Endodermal cell (in vitro differentiated cells): ENCODE results near the gene ADAMTS12. TPM values are rescaled to one million over a fixed set of nuclear protein-coding genes. Genes with fewer than 3 reads are reported as not detected.

Experiments
- DNase-seq: peaks from one replicate; pipeline ENCODE4 v3.0.0-alpha.2; 2017
- H3K27ac ChIP-seq: 2 replicates; pipeline ENCODE4 v1.5.1; 2013; ENCODE audit warnings: mild to moderate bottlenecking, low read depth, low read length, moderate library complexity
- H3K27me3 ChIP-seq: 2 replicates; pipeline ENCODE4 v1.6.1; 2013; ENCODE audit warnings: mild to moderate bottlenecking, low read length, moderate library complexity; ENCODE audit not compliant: insufficient read depth, control insufficient read depth, poor library complexity, severe bottlenecking
- H3K36me3 ChIP-seq: 2 replicates; pipeline ENCODE4 v1.7.0; 2013; ENCODE audit warnings: mild to moderate bottlenecking, low read length, moderate library complexity; ENCODE audit not compliant: control insufficient read depth, insufficient read depth
- H3K4me1 ChIP-seq: one replicate; pipeline ENCODE4 v1.7.0; 2013; ENCODE audit warnings: low read length; ENCODE audit not compliant: control insufficient read depth, insufficient read depth
- H3K4me3 ChIP-seq: 2 replicates; pipeline ENCODE4 v1.5.1; 2013; ENCODE audit warnings: mild to moderate bottlenecking, low read length, moderate library complexity
- H3K9ac ChIP-seq: 2 replicates; pipeline ENCODE4 v1.6.1; 2013; ENCODE audit warnings: mild to moderate bottlenecking, low read length, moderate library complexity; ENCODE audit not compliant: poor library complexity, severe bottlenecking; ENCODE audit errors: extremely low read depth
- H3K9me3 ChIP-seq: 2 replicates; pipeline ENCODE4 v1.6.1; 2013; ENCODE audit warnings: mild to moderate bottlenecking, low read length, moderate library complexity; ENCODE audit not compliant: control insufficient read depth
- H3K27ac Mint-ChIP-seq: 2 replicates; pipeline ENCODE4 v1.8.0; 2020; ENCODE audit warnings: mixed read lengths
- H3K27me3 Mint-ChIP-seq: 2 replicates; pipeline ENCODE4 v1.8.0; 2021; ENCODE audit warnings: mild to moderate bottlenecking, mixed read lengths; ENCODE audit not compliant: insufficient read depth
- H3K36me3 Mint-ChIP-seq: 2 replicates; pipeline ENCODE4 v1.8.0; 2020; ENCODE audit warnings: low read depth, mixed read lengths
- H3K4me1 Mint-ChIP-seq: 2 replicates; pipeline ENCODE4 v1.8.0; 2020; ENCODE audit warnings: mixed read lengths
- H3K4me3 Mint-ChIP-seq: 2 replicates; pipeline ENCODE4 v1.8.0; 2020; ENCODE audit warnings: mild to moderate bottlenecking, moderate library complexity, mixed read lengths
- H3K9me3 Mint-ChIP-seq: 2 replicates; pipeline ENCODE4 v1.8.0; 2020; ENCODE audit warnings: mild to moderate bottlenecking, mixed read lengths
- CTCF ChIP-seq: fragments of 200-600 bp; sonication (generic); conservative IDR thresholded peaks from 2 replicates; pipeline ENCODE4 v1.5.0; 2021; ENCODE audit warnings: antibody characterized with exemption, mild to moderate bottlenecking
- WGBS, 2 experiments: methylation state at CpG; one replicate each; pipeline versions ENCODE4 v1.1.5 to v1.1.7; 2013; ENCODE audit warnings: missing lambda C conversion rate in 2 of 2, mixed read lengths in 1 of 2; ENCODE audit not compliant: insufficient coverage in 1 of 2, insufficient read length in 1 of 2; 5-methylcytosine and 5-hydroxymethylcytosine counted together
- total RNA-seq, 2 donors: library from RNA; stranded (reverse); fragmentation: NEBNext Ultra II Directional in 1 of 2; extraction: Animal tissue kit (Norgen Biotek cat#: 25700) in 1 of 2; gene quantifications; 2 replicates in 1 of 2; 3 replicates in 1 of 2; pipeline ENCODE4 v1.2.1, GENCODE V29; 2021

The ADAMTS12 gene
- total RNA-seq, 2 donors from 2014 or later: 80.2 to 123 TPM

GRCh38 chr5:33748754-33749153, 143.0 kb downstream of the ADAMTS12 start:
- Mint-ChIP-seq H3K9me3 (no peaks in the 10 kb centered on the region), H3K27me3 (no peaks in the 10 kb centered on the region), H3K36me3 (peaks cover 13% of the 10 kb centered on the region), H3K4me1 (peaks cover 7% of the 10 kb centered on the region), H3K4me3 (no peak overlapping the region), H3K27ac (no peak overlapping the region)
- DNase-seq: no peak
- Histone ChIP-seq H3K9ac (no peak overlapping the region), H3K27me3 (no peaks in the 10 kb centered on the region), H3K4me3 (no peak overlapping the region), H3K27ac (no peak overlapping the region), H3K9me3 (no peaks in the 10 kb centered on the region), H3K36me3 (no peaks in the 10 kb centered on the region), H3K4me1 (no peaks in the 10 kb centered on the region)
- 93% methylated on average over 1 of the region's 1 CpG; no CpG with 5 or more reads in 1 of the 2 experiments for WGBS, 2 experiments
- no peak for TF ChIP-seq CTCF

- Histone ChIP-seq H3K9me3 (no peaks in the 10 kb centered on the region), H3K4me3 (no peak overlapping the region), H3K36me3 (no peaks in the 10 kb centered on the region), H3K27me3 (no peaks in the 10 kb centered on the region), H3K27ac (no peak overlapping the region), H3K9ac (no peak overlapping the region), H3K4me1 (no peaks in the 10 kb centered on the region)
- H3K36me3 Mint-ChIP-seq: peaks cover 11% of the 10 kb centered on the region
- H3K27me3 Mint-ChIP-seq: no peaks in the 10 kb centered on the region
- no peak for DNase-seq
- H3K4me3 Mint-ChIP-seq: no peak overlapping the region
- 86 to 92% methylated on average over 1 of the region's 1 CpG for WGBS, 2 experiments
- TF ChIP-seq CTCF: no peak
- H3K4me1 Mint-ChIP-seq: peaks cover 11% of the 10 kb centered on the region
- no peaks in the 10 kb centered on the region for H3K9me3 Mint-ChIP-seq
- H3K27ac Mint-ChIP-seq: no peak overlapping the region
These were observed 146.6 kb downstream of the ADAMTS12 start for GRCh38 chr5:33745101-33745770.

GRCh38 chr5:33743099-33743498, 148.7 kb downstream of the ADAMTS12 start:
- DNase-seq: no peak
- H3K27ac ChIP-seq: no peak overlapping the region
- peaks cover 14% of the 10 kb centered on the region for H3K36me3 Mint-ChIP-seq
- H3K27ac Mint-ChIP-seq: no peak overlapping the region
- H3K36me3 ChIP-seq: no peaks in the 10 kb centered on the region
- H3K9ac ChIP-seq: no peak overlapping the region
- WGBS, 2 experiments: 83 to 88% methylated on average over 3 of the region's 3 CpGs
- H3K9me3 ChIP-seq: no peaks in the 10 kb centered on the region
- H3K9me3 Mint-ChIP-seq: no peaks in the 10 kb centered on the region
- no peak for TF ChIP-seq CTCF
- peaks cover 12% of the 10 kb centered on the region for H3K4me1 Mint-ChIP-seq
- no peaks in the 10 kb centered on the region for H3K4me1 ChIP-seq
- H3K4me3 Mint-ChIP-seq: no peak overlapping the region
- no peak overlapping the region for H3K4me3 ChIP-seq
- no peaks in the 10 kb centered on the region for H3K27me3 ChIP-seq
- H3K27me3 Mint-ChIP-seq: no peaks in the 10 kb centered on the region
